Measurements from ENCODE around the gene NOTCH1. TPM values are rescaled to one million over a fixed set of nuclear protein-coding genes. Genes with fewer than 3 reads are reported as not detected.

NOTCH1 gene
- total RNA-seq, 1 experiment from 2014 or later = 95.6 TPM

GRCh38 chr9:136570191-136570845 is 24.5 kb upstream of the NOTCH1 start:
- Mint-ChIP-seq H3K9me3 (no peaks in the 10 kb centered on the region; the same call in 1 of the 2 replicates), H3K36me3 (no peaks in the 10 kb centered on the region), H3K27ac (no peak overlapping the region), H3K4me1 (peaks cover 66% of the 10 kb centered on the region), H3K4me3 (no peak overlapping the region), H3K27me3 (ENCODE audit: low read depth) (no peaks in the 10 kb centered on the region; the same call in 1 of the 2 replicates)
- POLR2A ChIA-PET = interaction anchor here (0.6 to 1.4 kb wide), 3 partner anchors 12 to 19 kb away, joined by 3 to 7 read pairs (median 3); no protein-coding TSS in a partner anchor
- no peak for DNase-seq (ENCODE audit: low spot score)
- CTCF ChIA-PET = interaction anchor here (0.6 to 2.8 kb wide), 4 partner anchors 34 to 408 kb away, joined by 3 to 14 read pairs (median 4); no protein-coding TSS in a partner anchor
- no peak for ATAC-seq
- TF ChIP-seq FOXP1 (CRISPR knock-in tag; IDR thresholded peaks at IDR 0.05; ENCODE audit: borderline replicate concordance) (no peak), IRF1 (CRISPR knock-in tag; IDR thresholded peaks at IDR 0.05) (no peak), ZNF423 (CRISPR knock-in tag; IDR thresholded peaks at IDR 0.05) (no peak), ZNF425 (CRISPR knock-in tag; conservative IDR thresholded peaks at IDR 0.05) (no peak), TEAD1 (CRISPR knock-in tag; IDR thresholded peaks at IDR 0.05) (no peak), NR2C2 (CRISPR knock-in tag; IDR thresholded peaks at IDR 0.05) (no peak), ZSCAN18 (CRISPR knock-in tag; IDR thresholded peaks at IDR 0.05) (no peak), OVOL2 (CRISPR knock-in tag; IDR thresholded peaks at IDR 0.05; ENCODE audit: borderline replicate concordance) (no peak), NFE2L1 (CRISPR knock-in tag; IDR thresholded peaks at IDR 0.05) (no peak), E2F1 (CRISPR knock-in tag; IDR thresholded peaks at IDR 0.05) (no peak), SMAD3 (CRISPR knock-in tag; IDR thresholded peaks at IDR 0.05; ENCODE audit: borderline replicate concordance) (no peak), ZNF317 (CRISPR knock-in tag; IDR thresholded peaks at IDR 0.05; ENCODE audit: borderline replicate concordance, low read depth) (no peak), AR (CRISPR knock-in tag; IDR thresholded peaks at IDR 0.05) (no peak), ZNF532 (CRISPR knock-in tag; IDR thresholded peaks at IDR 0.05; ENCODE audit: borderline replicate concordance) (no peak), PRRX2 (CRISPR knock-in tag; IDR thresholded peaks at IDR 0.05) (no peak), MLX (CRISPR knock-in tag; IDR thresholded peaks at IDR 0.05) (no peak), FOXP4 (CRISPR knock-in tag; IDR thresholded peaks at IDR 0.05) (no peak), E2F4 (CRISPR knock-in tag; IDR thresholded peaks at IDR 0.05; ENCODE audit: borderline replicate concordance, low read depth) (no peak), ETV6 (CRISPR knock-in tag; IDR thresholded peaks at IDR 0.05) (no peak)

All from WTC11 (cell line).